Caco-2 (cell line): Measurements from ENCODE around the gene NPB. TPM values are rescaled to one million over a fixed set of nuclear protein-coding genes. Genes with fewer than 3 reads are reported as not detected.
A peak's percentile ranks its signal among the peaks of the same experiment; 100 is the strongest.

Experiments
- BruUV-seq: library from RNA; stranded (reverse); fragments of 400-500 nt; replicated peaks from 2 replicates; lab custom pipeline; 2021; lab: Mats Ljungman, UMichigan
- CTCF ChIA-PET: fragments of 300-600 bp; sonication (Branson Sonifier 250); formaldehyde crosslinking; loops from one replicate; lab custom pipeline; 2022; ENCODE audit warnings: antibody characterized with exemption; lab: Charles Lee
- POLR2A ChIA-PET: fragments of 300-600 bp; sonication (Branson Sonifier 250); formaldehyde crosslinking; loops from one replicate; lab custom pipeline; 2022; ENCODE audit warnings: antibody characterized with exemption; lab: Charles Lee
- DNase-seq, 2 experiments: peaks; one replicate each; pipeline versions ENCODE4 v3.0.0 to v3.0.0-alpha.2; 2020 to 2022
- H3K27me3 ChIP-seq: replicated peaks from 2 replicates; pipeline ENCODE4 v1.6.0; 2011; ENCODE audit warnings: low read length; ENCODE audit not compliant: control insufficient read depth, insufficient read depth
- H3K36me3 ChIP-seq: 2 replicates; pipeline ENCODE4 v1.5.1; 2011; ENCODE audit warnings: low read length; ENCODE audit not compliant: control insufficient read depth, insufficient read depth
- H3K4me1 ChIP-seq: fragments of 250-450 bp; sonication (Bioruptor Pico); 2 replicates; pipeline ENCODE4 v1.5.1; 2020; ENCODE audit warnings: mild to moderate bottlenecking
- H3K4me3 ChIP-seq: 2 replicates; pipeline ENCODE4 v1.5.1; 2011; ENCODE audit warnings: low read depth, mild to moderate bottlenecking, control low read depth, low read length
- H3K9me3 ChIP-seq: fragments of 250-450 bp; sonication (Bioruptor Pico); 2 replicates; pipeline ENCODE4 v1.5.1; 2020; ENCODE audit warnings: mild to moderate bottlenecking, moderate library complexity
- H3K27ac Mint-ChIP-seq: one replicate; pipeline ENCODE4 v1.8.0; 2022; ENCODE audit warnings: mixed read lengths; ENCODE audit not compliant: unreplicated experiment
- H3K27me3 Mint-ChIP-seq: one replicate; pipeline ENCODE4 v1.8.0; 2022; ENCODE audit warnings: mixed read lengths; ENCODE audit not compliant: insufficient read depth, unreplicated experiment
- H3K36me3 Mint-ChIP-seq: one replicate; pipeline ENCODE4 v1.8.0; 2022; ENCODE audit warnings: mild to moderate bottlenecking, mixed read lengths; ENCODE audit not compliant: insufficient read depth, unreplicated experiment
- H3K4me1 Mint-ChIP-seq: one replicate; pipeline ENCODE4 v1.8.0; 2022; ENCODE audit warnings: low read depth, mixed read lengths; ENCODE audit not compliant: unreplicated experiment
- H3K4me3 Mint-ChIP-seq: one replicate; pipeline ENCODE4 v1.8.0; 2022; ENCODE audit warnings: mild to moderate bottlenecking, moderate library complexity, mixed read lengths; ENCODE audit not compliant: unreplicated experiment
- H3K9me3 Mint-ChIP-seq: one replicate; pipeline ENCODE4 v1.8.0; 2022; ENCODE audit warnings: mixed read lengths; ENCODE audit not compliant: unreplicated experiment
- intact Hi-C: fragments of 100-400 bp; cut with micrococcal nuclease; formaldehyde crosslinking; loops from one replicate; pipeline ENCODE4 v1.10.0; 2022; ENCODE audit not compliant: unreplicated experiment
- total RNA-seq: library from RNA; stranded (reverse); gene quantifications from 2 replicates; pipeline ENCODE4 v1.2.3, GENCODE V29; 2022
- TF ChIP-seq, protein P1 (sequence below), 2 experiments: fragments of 200-600 bp in 1 of 2; IDR thresholded peaks; 1 replicate in 1 of 2; 2 replicates in 1 of 2; pipeline versions ENCODE4 v1.5.1 to v1.8.0; 2011 to 2022; ENCODE audit warnings: antibody characterized with exemption in 1 of 2, control low read depth in 1 of 2, inconsistent platforms in 1 of 2, low read depth in 1 of 2, low read length in 1 of 2, mild to moderate bottlenecking in 1 of 2, moderate library complexity in 1 of 2; ENCODE audit not compliant: insufficient read depth in 1 of 2, severe bottlenecking in 1 of 2, unreplicated experiment in 1 of 2

NPB gene
- total RNA-seq, 1 experiment from 2014 or later, result 0.68 TPM

DNA sequence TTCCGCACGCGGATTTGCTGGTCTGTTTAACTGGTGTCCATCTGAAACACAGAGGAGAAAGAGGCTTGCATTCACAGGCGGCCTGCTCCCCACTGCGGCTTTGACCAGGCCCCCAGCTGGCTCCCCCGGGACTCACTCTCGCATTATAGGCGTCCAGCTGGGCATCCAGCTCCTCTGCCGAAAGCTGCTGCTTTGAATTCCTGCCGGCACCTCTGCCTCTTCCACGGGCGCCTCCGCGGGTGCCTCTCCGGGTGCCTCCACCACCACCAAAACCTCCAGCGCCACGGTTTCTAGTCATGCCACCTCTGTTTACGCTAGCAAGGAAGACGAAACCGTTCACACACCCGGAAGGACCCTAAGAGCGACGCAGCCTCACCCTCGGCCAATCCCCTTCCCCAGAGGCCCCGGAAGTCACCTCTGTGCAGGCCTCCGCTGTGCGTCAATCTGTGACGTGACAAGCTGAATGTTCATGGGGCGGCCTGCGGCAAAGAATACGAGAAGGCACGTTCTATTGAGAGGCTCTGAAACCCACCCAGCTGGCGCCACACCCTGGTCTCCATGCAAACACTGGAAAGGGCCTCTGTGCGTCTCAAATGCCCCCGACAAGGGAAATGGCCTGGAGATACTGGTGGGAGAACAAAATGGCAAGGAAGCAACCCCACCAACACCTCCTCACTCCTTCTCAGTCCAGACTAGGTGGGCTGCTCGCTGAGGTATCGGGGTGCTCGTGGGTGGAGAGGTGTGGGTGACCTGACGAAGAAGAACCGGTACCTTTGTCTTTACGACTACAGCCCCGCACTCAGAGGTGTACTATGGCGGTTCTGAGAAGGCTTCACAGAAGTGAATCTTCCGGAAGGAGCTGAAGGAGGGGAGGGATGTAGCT lies 13.7 kb upstream of the NPB start:
- peak overlapping the region; percentile 29 for H3K27ac Mint-ChIP-seq
- POLR2A ChIA-PET, result no interaction called here
- intact Hi-C loops, result no loop called here
- H3K36me3 Mint-ChIP-seq, result peaks cover 94% of the 10 kb centered on the region
- Histone ChIP-seq H3K4me1 (peaks cover 11% of the 10 kb centered on the region), H3K4me3 (no peak overlapping the region), H3K36me3 (peaks cover 10% of the 10 kb centered on the region), H3K9me3 (no peaks in the 10 kb centered on the region), H3K27me3 (no peaks in the 10 kb centered on the region)
- TF ChIP-seq, protein P1, sequence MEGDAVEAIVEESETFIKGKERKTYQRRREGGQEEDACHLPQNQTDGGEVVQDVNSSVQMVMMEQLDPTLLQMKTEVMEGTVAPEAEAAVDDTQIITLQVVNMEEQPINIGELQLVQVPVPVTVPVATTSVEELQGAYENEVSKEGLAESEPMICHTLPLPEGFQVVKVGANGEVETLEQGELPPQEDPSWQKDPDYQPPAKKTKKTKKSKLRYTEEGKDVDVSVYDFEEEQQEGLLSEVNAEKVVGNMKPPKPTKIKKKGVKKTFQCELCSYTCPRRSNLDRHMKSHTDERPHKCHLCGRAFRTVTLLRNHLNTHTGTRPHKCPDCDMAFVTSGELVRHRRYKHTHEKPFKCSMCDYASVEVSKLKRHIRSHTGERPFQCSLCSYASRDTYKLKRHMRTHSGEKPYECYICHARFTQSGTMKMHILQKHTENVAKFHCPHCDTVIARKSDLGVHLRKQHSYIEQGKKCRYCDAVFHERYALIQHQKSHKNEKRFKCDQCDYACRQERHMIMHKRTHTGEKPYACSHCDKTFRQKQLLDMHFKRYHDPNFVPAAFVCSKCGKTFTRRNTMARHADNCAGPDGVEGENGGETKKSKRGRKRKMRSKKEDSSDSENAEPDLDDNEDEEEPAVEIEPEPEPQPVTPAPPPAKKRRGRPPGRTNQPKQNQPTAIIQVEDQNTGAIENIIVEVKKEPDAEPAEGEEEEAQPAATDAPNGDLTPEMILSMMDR (IDR thresholded peaks at IDR 0.05; ENCODE audit: insufficient read depth in 1 of 2, low read depth in 1 of 2, low read length in 1 of 2, severe bottlenecking in 1 of 2, unreplicated experiment in 1 of 2), result no peak
- no peaks in the 10 kb centered on the region for H3K27me3 Mint-ChIP-seq
- H3K9me3 Mint-ChIP-seq, result no peaks in the 10 kb centered on the region
- CTCF ChIA-PET, result no interaction called here
- no peak for DNase-seq
- no peaks in the 10 kb centered on the region for H3K4me1 Mint-ChIP-seq
- peak overlapping the region; percentile 91 for H3K4me3 Mint-ChIP-seq
- BruUV-seq, result no TSS peak

DNA sequence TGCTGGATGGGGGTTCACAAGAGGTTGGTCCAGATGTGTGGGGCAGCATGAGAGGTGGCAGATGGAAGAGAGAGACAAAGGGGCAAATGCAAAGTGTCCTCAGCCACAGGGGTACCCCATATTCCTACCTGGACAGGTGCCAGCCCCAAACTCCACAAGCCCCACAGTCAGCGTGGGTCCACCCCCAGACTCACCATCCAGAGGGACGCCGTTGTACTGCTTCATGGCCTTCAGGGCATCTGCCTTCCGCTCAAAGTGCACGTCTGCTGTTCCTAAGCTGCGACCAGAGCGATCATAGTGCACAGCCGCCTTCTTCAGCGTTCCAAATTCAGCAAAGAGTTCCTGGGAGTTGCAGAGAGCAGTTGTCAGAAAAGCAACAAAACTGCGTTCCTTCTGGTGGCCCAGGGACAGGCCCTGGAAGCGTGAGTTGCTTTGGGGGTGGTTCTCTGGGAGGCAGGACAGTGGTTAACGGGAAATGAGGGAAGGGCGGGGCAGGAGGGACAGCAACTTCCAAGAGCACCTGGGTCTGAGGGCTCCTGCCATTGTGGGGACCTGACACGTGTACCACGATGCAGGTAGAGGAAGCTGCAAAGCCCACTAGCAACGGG lies 12.9 kb upstream of the NPB start:
- Mint-ChIP-seq H3K27ac (peak overlapping the region; percentile 29), H3K4me3 (peak overlapping the region; percentile 91), H3K36me3 (peaks cover 93% of the 10 kb centered on the region), H3K27me3 (no peaks in the 10 kb centered on the region), H3K4me1 (no peaks in the 10 kb centered on the region), H3K9me3 (no peaks in the 10 kb centered on the region)
- no peaks in the 10 kb centered on the region for H3K27me3 ChIP-seq
- H3K36me3 ChIP-seq, result peaks cover 10% of the 10 kb centered on the region
- ChIA-PET CTCF (no interaction called here), POLR2A (no interaction called here)
- TF ChIP-seq, protein P1 (IDR thresholded peaks at IDR 0.05; ENCODE audit: insufficient read depth in 1 of 2, low read depth in 1 of 2, low read length in 1 of 2, severe bottlenecking in 1 of 2, unreplicated experiment in 1 of 2), result no peak
- no peaks in the 10 kb centered on the region for H3K9me3 ChIP-seq
- no peak overlapping the region for H3K4me3 ChIP-seq
- no TSS peak for BruUV-seq
- H3K4me1 ChIP-seq, result peaks cover 11% of the 10 kb centered on the region
- no peak for DNase-seq
- intact Hi-C loops, result no loop called here

DNA sequence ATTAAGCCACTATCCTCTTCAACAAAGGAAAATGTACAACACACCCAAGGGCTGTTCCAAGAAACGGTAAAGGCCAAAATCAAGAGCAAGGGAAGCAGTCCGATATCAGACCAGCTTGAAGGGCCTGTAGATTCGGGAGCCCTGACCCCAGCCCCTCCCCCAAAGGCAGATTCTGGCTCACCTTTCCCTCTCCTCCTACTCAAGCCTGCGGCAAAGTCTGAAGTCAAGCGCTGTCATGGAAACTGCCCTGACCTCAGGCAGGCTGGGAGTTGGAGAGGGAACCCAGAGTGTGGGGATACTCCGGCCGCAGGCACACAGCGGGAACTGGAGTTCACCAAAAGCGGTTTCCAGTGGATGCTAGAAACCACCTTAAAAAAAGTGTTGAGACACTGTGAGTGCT lies 12.4 kb upstream of the NPB start:
- H3K9me3 ChIP-seq, result no peaks in the 10 kb centered on the region
- H3K27ac Mint-ChIP-seq, result peak overlapping the region; percentile 99
- H3K4me1 Mint-ChIP-seq, result no peaks in the 10 kb centered on the region
- CTCF ChIA-PET, result no interaction called here
- no TSS peak for BruUV-seq
- DNase-seq, result no peak
- H3K27me3 ChIP-seq, result no peaks in the 10 kb centered on the region
- no peaks in the 10 kb centered on the region for H3K9me3 Mint-ChIP-seq
- POLR2A ChIA-PET, result no interaction called here
- H3K4me3 Mint-ChIP-seq, result peak overlapping the region; percentile 91
- no peaks in the 10 kb centered on the region for H3K27me3 Mint-ChIP-seq
- no peak overlapping the region for H3K4me3 ChIP-seq
- TF ChIP-seq, protein P1 (IDR thresholded peaks at IDR 0.05; ENCODE audit: insufficient read depth in 1 of 2, low read depth in 1 of 2, low read length in 1 of 2, severe bottlenecking in 1 of 2, unreplicated experiment in 1 of 2), result no peak
- peaks cover 92% of the 10 kb centered on the region for H3K36me3 Mint-ChIP-seq
- H3K36me3 ChIP-seq, result peaks cover 13% of the 10 kb centered on the region
- intact Hi-C loops, result no loop called here
- H3K4me1 ChIP-seq, result peaks cover 11% of the 10 kb centered on the region
